Heart left ventricle (tissue), 16 donors: Measurements from ENCODE around the gene ANAPC2. TPM values are rescaled to one million over a fixed set of nuclear protein-coding genes. Genes with fewer than 3 reads are reported as not detected.

Source experiments
- ATAC-seq, 4 donors: fragments of 200-7000 bp; cut with Tn5 transposase; one replicate each; pipeline ENCODE4 v1.9.1; 2020 to 2022; ENCODE audit warnings: moderate library complexity in 4 of 4, mild to moderate bottlenecking in 3 of 4, moderate number of reproducible peaks in 1 of 4
- DNase-seq, 5 donors: peaks; one replicate each; pipeline ENCODE4 v3.0.0-alpha.2; 2020
- H3K27ac ChIP-seq, 12 donors: fragments of 200-600 bp; sonication (generic) in 4 of 12; one replicate each; pipeline versions ENCODE4 v1.5.0 to v1.8.0; 2016 to 2022; ENCODE audit warnings: mild to moderate bottlenecking in 2 of 12
- H3K27me3 ChIP-seq, 9 donors: fragments of 200-600 bp; sonication (generic) in 2 of 9; one replicate each; pipeline versions ENCODE4 v1.5.1 to v1.8.0; 2016 to 2022; ENCODE audit warnings: mild to moderate bottlenecking in 3 of 9
- H3K36me3 ChIP-seq, 9 donors: fragments of 200-600 bp; sonication (generic) in 2 of 9; one replicate each; pipeline versions ENCODE4 v1.5.0 to v1.8.0; 2018 to 2022; ENCODE audit warnings: mild to moderate bottlenecking in 2 of 9
- H3K4me1 ChIP-seq, 12 donors: fragments of 200-600 bp; sonication (generic) in 4 of 12; one replicate each; pipeline versions ENCODE4 v1.5.0 to v1.8.0; 2016 to 2022; ENCODE audit warnings: mild to moderate bottlenecking in 3 of 12
- H3K4me3 ChIP-seq, 12 donors: fragments of 200-600 bp; sonication (generic) in 4 of 12; one replicate each; pipeline versions ENCODE4 v1.5.0 to v1.8.0; 2017 to 2022; ENCODE audit warnings: mild to moderate bottlenecking in 9 of 12, moderate library complexity in 4 of 12
- H3K9me3 ChIP-seq, 12 donors: fragments of 200-600 bp; sonication (generic) in 4 of 12; one replicate each; pipeline versions ENCODE4 v1.5.0 to v1.8.0; 2016 to 2022; ENCODE audit warnings: mild to moderate bottlenecking in 1 of 12
- POLR2A ChIP-seq, 2 donors: fragments of 450-650 bp; IDR thresholded peaks; one replicate each; pipeline ENCODE4 v1.6.1; 2017; ENCODE audit warnings: antibody characterized with exemption in 2 of 2, mild to moderate bottlenecking in 2 of 2, moderate library complexity in 2 of 2
- WGBS, 4 donors: extraction: QIAGEN DNeasy Blood & Tissue Kit in 2 of 4; methylation state at CpG; one replicate each; pipeline versions ENCODE4 v1.1.5 to v1.1.7; 2013 to 2018; 5-methylcytosine and 5-hydroxymethylcytosine counted together
- intact Hi-C, 10 donors: fragments of 100-400 bp; cut with DNase I; formaldehyde crosslinking; loops; one replicate each; pipeline versions ENCODE4 v1.11.1 to v1.14.2; 2022
- polyA plus RNA-seq, 2 donors: library from polyadenylated mRNA; stranded (reverse); fragments of 200-250 nt; gene quantifications; one replicate each; pipeline ENCODE4 v1.2.3, GENCODE V29; 2013
- total RNA-seq, 9 donors: library from RNA; depleted of rRNA in 2 of 9; stranded (reverse); fragments of >200 nt in 2 of 9; fragmentation: NEBNext Ultra II Directional in 3 of 9; extraction: Animal tissue kit (Norgen Biotek cat#: 25700) in 3 of 9; gene quantifications; one replicate each; pipeline versions ENCODE4 v1.1.0 to v1.2.4, GENCODE V29; 2016 to 2023
- TF ChIP-seq, protein P1 (sequence below), 12 donors: fragments of 200-600 bp; sonication (generic) in 4 of 12; IDR thresholded peaks; one replicate each; pipeline versions ENCODE4 v1.5.0 to v1.8.0; 2018 to 2022; ENCODE audit warnings: antibody characterized with exemption in 12 of 12, mild to moderate bottlenecking in 5 of 12
- donor health status: ischemic (EF 13 %, LVEDD 7.1; RV severe dilation, severe dysfunction).
- donor health status: healthy with polysubstance abuse.
- donor health status: DM: no; HTN: yes; CAD: no.
- donor health status: DM: no; HTN: no; CAD: no.
- donor health status: ischemic (EF 25% LVEDD 6.9; RV normal size, moderate dysfunction).
- donor health status: ischemic (EF 25% LVEDD 5.7; RV mildly dilated, moderate dysfunction).
- donor health status: healthy.
- donor health status: DM: yes; HTN: yes; CAD: no.
- donor health status: ischemic (EF 35%, LVEDD 5.7; RV mildly dilated, moderate dysfunction).
- donor health status: nonischemic (EF 11% LVEDD 7.7; RV severe dilation, severe dysfunction).
- donor health status: DM: yes; HTN: yes; CAD: no.
- donor health status: PGD.
- donor health status: ischemic (EF 29% LVEDD 5.4; RV normal size, mild dysfunction).
- donor health status: nonischemic (EF 23%, LVEDD 6.1; RV moderate dilation, normal function).

ANAPC2 gene
- total and polyA plus RNA-seq, 11 donors, result 14.3 to 35.9 (median 28.9) TPM

DNA sequence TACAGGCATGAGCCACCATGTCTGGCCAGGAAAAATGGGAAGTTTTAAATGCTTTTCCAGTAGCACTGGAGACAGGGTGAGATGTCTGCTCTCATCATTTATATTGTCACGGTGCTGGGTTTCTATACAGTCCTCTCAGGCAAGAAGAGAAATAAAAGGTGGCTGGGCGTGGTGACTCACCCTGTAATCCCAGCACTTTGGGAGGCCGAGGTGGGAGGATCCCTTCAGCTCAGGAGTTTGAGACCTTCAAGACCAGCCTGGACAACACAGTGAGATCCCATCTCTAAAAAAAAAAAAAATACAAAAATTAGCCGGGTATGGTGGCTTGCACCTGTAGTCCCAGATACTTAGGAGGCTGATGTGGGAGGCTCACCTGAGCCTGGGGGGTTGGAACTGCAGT, 54.2 kb downstream of the ANAPC2 start:
- TF ChIP-seq, protein P1, sequence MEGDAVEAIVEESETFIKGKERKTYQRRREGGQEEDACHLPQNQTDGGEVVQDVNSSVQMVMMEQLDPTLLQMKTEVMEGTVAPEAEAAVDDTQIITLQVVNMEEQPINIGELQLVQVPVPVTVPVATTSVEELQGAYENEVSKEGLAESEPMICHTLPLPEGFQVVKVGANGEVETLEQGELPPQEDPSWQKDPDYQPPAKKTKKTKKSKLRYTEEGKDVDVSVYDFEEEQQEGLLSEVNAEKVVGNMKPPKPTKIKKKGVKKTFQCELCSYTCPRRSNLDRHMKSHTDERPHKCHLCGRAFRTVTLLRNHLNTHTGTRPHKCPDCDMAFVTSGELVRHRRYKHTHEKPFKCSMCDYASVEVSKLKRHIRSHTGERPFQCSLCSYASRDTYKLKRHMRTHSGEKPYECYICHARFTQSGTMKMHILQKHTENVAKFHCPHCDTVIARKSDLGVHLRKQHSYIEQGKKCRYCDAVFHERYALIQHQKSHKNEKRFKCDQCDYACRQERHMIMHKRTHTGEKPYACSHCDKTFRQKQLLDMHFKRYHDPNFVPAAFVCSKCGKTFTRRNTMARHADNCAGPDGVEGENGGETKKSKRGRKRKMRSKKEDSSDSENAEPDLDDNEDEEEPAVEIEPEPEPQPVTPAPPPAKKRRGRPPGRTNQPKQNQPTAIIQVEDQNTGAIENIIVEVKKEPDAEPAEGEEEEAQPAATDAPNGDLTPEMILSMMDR (IDR thresholded peaks at IDR 0.05), result no peak
- TF ChIP-seq POLR2A (IDR thresholded peaks at IDR 0.05), result no peak
- DNase-seq (no peak), ATAC-seq (no peak)
- Histone ChIP-seq H3K4me1 (peaks cover 0 to 21% (median 3%) of the 10 kb centered on the region in 12 donors), H3K27me3 (peaks cover 15 to 62% (median 50%) of the 10 kb centered on the region in 9 donors), H3K27ac (no peak overlapping the region), H3K4me3 (no peak overlapping the region), H3K36me3 (no peaks in the 10 kb centered on the region), H3K9me3 (peaks cover 0 to 14% (median 0%) of the 10 kb centered on the region in 12 donors)
- 77 to 81% (median 80%) methylated on average over 4 of the region's 4 CpGs for WGBS, 4 donors
- intact Hi-C loops, result no loop called here

DNA sequence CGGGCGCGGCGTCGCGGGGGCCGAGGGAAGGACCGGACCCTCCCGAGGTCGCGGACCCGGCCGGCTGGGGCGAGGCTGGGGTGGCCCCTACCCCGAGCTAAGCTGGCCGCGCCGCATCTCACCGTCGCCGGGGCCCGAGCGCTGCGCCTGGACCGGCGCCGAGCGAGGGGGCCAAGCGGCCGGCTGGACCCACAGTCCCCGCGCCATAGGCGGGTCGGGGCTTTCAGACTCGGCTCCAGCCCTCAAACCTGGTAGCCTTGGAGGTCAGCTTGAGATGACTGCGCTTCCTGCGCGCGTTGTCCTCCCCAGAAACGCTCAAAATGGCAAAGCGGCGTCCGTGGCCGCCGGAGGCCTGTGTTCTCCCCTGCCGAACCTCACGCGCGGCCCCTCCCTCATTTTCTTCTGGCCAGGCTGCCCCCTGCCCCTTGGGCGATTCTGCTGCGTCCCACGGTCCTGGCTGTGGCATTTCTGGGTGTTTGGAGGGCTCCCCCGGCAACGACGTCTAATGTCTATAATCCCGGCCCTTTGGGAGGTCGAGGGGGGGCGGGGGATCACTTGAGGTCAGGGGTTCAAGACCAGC, 58.1 kb downstream of the ANAPC2 start:
- 4 to 7% (median 6%) methylated on average over 34 to 58 of the region's 58 CpGs for whole genome bisulfite sequencing, 4 donors
- Histone ChIP-seq H3K9me3 (peaks cover 0 to 14% (median 0%) of the 10 kb centered on the region in 12 donors), H3K27ac (peak overlapping the region in 11 of 12 donors; percentile 58 to 87 (median 72)), H3K36me3 (no peaks in the 10 kb centered on the region), H3K4me3 (peak overlapping the region; percentile 52 to 89 (median 80)), H3K4me1 (peaks cover 0 to 39% (median 24%) of the 10 kb centered on the region in 12 donors), H3K27me3 (peaks cover 0 to 25% (median 13%) of the 10 kb centered on the region in 9 donors)
- ATAC-seq (no peak), DNase-seq (peak in 1 of 5 donors; percentile 58)
- TF ChIP-seq, protein P1 (IDR thresholded peaks at IDR 0.05), result no peak
- TF ChIP-seq POLR2A (IDR thresholded peaks at IDR 0.05), result no peak
- intact Hi-C loops, result no loop called here

DNA sequence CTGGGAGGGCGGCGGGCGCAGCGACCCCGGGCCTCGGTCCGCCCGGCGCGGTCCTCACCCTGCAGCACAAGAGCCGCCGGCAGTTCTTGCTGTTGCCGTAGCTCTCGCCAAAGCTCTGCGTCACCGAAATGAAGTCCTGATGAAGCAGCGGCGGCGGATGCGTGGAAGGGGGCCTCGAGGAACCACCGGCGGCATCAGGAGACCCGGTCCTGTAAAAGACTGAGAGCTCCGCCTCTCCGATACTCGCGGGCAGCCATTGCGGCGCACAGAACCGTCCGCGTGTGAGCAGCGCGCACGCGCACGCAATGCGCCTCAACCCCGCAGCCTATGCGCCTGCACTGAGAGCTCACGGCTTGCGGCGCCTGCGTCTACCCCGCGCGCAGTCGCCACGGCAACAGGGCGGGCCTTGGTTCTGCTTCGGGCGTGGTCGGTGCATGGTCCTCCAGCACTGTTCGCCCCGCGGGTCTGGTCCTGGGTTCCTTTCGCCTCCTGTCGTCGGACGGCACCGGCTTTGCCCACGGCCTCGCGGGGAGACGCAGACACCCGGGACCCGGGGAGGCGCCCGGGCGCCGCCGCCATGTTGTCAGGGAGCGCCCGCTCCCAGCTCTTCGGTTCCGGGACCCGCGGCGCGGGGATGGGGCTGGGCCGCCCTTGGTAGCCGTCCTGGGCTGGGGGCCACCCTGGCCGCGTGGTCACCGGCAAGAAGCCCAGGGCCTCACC, 58.7 kb downstream of the ANAPC2 start:
- no peaks in the 10 kb centered on the region for H3K36me3 ChIP-seq
- intact Hi-C loops, result loop anchor here in 5 of 10 donors (1.0 to 10.0 kb wide), 4 partner anchors 38 to 295 kb away; partner anchors contain the start of genes ANAPC2 (in 3 of the 5), SSNA1 (in 3 of the 5), EXD3 (in 1 of the 5) and NOXA1 (in 1 of the 5)
- DNase-seq (peak; percentile 87 to 95 (median 91)), ATAC-seq (peak; percentile 99 to 100 (median 99))
- 0 to 2% (median 1%) methylated on average over 34 to 86 of the region's 86 CpGs; no CpG with 5 or more reads in 1 of the 4 donors for WGBS, 4 donors
- H3K9me3 ChIP-seq, result peaks cover 0 to 14% (median 0%) of the 10 kb centered on the region in 12 donors
- TF ChIP-seq, protein P1 (IDR thresholded peaks at IDR 0.05), result no peak
- TF ChIP-seq POLR2A (IDR thresholded peaks at IDR 0.05), result peak in 1 of 2 donors; percentile 59
- peaks cover 0 to 39% (median 24%) of the 10 kb centered on the region in 12 donors for H3K4me1 ChIP-seq
- peak overlapping the region; percentile 52 to 89 (median 80) for H3K4me3 ChIP-seq
- peak overlapping the region in 11 of 12 donors; percentile 58 to 87 (median 72) for H3K27ac ChIP-seq
- peaks cover 0 to 22% (median 8%) of the 10 kb centered on the region in 9 donors for H3K27me3 ChIP-seq
